Osteocyte (in vitro differentiated cells): Measurements from ENCODE around the gene FAM9A. TPM values are rescaled to one million over a fixed set of nuclear protein-coding genes. Genes with fewer than 3 reads are reported as not detected.

Source experiments
- DNase-seq: peaks from one replicate; pipeline ENCODE4 v3.0.0; 2021; ENCODE audit warnings: mixed read lengths; ENCODE audit not compliant: unreplicated experiment; ENCODE audit errors: extremely low spot score
- H3K27ac Mint-ChIP-seq: one replicate; pipeline ENCODE4 v1.8.0; 2021; ENCODE audit warnings: mild to moderate bottlenecking, mixed read lengths; ENCODE audit not compliant: unreplicated experiment
- H3K27me3 Mint-ChIP-seq: one replicate; pipeline ENCODE4 v1.8.0; 2021; ENCODE audit warnings: mixed read lengths; ENCODE audit not compliant: unreplicated experiment
- H3K36me3 Mint-ChIP-seq: one replicate; pipeline ENCODE4 v1.8.0; 2021; ENCODE audit warnings: mixed read lengths; ENCODE audit not compliant: unreplicated experiment
- H3K4me1 Mint-ChIP-seq: one replicate; pipeline ENCODE4 v1.8.0; 2021; ENCODE audit warnings: mixed read lengths; ENCODE audit not compliant: unreplicated experiment
- H3K4me3 Mint-ChIP-seq: one replicate; pipeline ENCODE4 v1.8.0; 2021; ENCODE audit warnings: mild to moderate bottlenecking, moderate library complexity, mixed read lengths; ENCODE audit not compliant: unreplicated experiment
- H3K9me3 Mint-ChIP-seq: one replicate; pipeline ENCODE4 v1.8.0; 2021; ENCODE audit warnings: mixed read lengths; ENCODE audit not compliant: unreplicated experiment
- total RNA-seq: library from RNA; stranded (reverse); gene quantifications from 2 replicates; pipeline ENCODE4 v1.2.1, GENCODE V29; 2021
- TF ChIP-seq, protein P1 (sequence below): fragments of 200-600 bp; sonication (generic); IDR thresholded peaks from 2 replicates; pipeline ENCODE4 v1.5.0; 2021; ENCODE audit warnings: antibody characterized with exemption, mild to moderate bottlenecking, moderate library complexity

The FAM9A gene
- total RNA-seq, 1 donor from 2014 or later: not detected

DNA sequence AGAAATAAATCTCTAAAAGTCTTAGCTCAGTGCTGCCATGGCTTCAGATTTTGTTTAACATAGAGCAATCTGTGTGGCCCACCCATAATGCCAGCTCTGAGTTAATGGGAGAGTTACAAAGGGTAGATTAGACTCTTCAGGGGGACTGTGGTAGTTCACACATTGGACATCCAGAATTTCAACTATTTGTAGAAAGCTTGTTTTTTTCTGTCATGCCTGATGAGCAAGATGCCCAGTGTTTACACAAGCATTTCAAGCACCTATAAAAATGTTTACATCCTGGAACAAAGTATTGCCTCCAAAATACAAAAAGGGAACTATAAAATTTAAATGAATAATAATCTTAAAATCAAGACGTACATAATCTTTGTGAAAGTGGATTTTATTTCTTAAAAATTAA lies 43.0 kb upstream of the FAM9A start:
- Mint-ChIP-seq H3K27ac (no peak overlapping the region), H3K9me3 (no peaks in the 10 kb centered on the region), H3K4me1 (peaks cover 2% of the 10 kb centered on the region), H3K4me3 (no peak overlapping the region), H3K36me3 (no peaks in the 10 kb centered on the region), H3K27me3 (no peaks in the 10 kb centered on the region)
- DNase-seq: no peak
- TF ChIP-seq, protein P1, sequence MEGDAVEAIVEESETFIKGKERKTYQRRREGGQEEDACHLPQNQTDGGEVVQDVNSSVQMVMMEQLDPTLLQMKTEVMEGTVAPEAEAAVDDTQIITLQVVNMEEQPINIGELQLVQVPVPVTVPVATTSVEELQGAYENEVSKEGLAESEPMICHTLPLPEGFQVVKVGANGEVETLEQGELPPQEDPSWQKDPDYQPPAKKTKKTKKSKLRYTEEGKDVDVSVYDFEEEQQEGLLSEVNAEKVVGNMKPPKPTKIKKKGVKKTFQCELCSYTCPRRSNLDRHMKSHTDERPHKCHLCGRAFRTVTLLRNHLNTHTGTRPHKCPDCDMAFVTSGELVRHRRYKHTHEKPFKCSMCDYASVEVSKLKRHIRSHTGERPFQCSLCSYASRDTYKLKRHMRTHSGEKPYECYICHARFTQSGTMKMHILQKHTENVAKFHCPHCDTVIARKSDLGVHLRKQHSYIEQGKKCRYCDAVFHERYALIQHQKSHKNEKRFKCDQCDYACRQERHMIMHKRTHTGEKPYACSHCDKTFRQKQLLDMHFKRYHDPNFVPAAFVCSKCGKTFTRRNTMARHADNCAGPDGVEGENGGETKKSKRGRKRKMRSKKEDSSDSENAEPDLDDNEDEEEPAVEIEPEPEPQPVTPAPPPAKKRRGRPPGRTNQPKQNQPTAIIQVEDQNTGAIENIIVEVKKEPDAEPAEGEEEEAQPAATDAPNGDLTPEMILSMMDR: no peak

- Mint-ChIP-seq H3K27me3 (peaks cover 8% of the 10 kb centered on the region), H3K27ac (no peak overlapping the region), H3K9me3 (peaks cover 2% of the 10 kb centered on the region), H3K4me3 (no peak overlapping the region), H3K36me3 (no peaks in the 10 kb centered on the region), H3K4me1 (no peaks in the 10 kb centered on the region)
- no peak for DNase-seq
- TF ChIP-seq, protein P1: no peak
Measured at GRCh38 chrX:8841911-8842310, 40.7 kb upstream of the FAM9A start.

- Mint-ChIP-seq H3K36me3 (no peaks in the 10 kb centered on the region), H3K4me3 (no peak overlapping the region), H3K27ac (no peak overlapping the region), H3K27me3 (peaks cover 20% of the 10 kb centered on the region), H3K4me1 (no peaks in the 10 kb centered on the region), H3K9me3 (peaks cover 6% of the 10 kb centered on the region)
- no peak for DNase-seq
- TF ChIP-seq, protein P1: no peak
Measured at GRCh38 chrX:8834392-8834791, 33.2 kb upstream of the FAM9A start.

DNA sequence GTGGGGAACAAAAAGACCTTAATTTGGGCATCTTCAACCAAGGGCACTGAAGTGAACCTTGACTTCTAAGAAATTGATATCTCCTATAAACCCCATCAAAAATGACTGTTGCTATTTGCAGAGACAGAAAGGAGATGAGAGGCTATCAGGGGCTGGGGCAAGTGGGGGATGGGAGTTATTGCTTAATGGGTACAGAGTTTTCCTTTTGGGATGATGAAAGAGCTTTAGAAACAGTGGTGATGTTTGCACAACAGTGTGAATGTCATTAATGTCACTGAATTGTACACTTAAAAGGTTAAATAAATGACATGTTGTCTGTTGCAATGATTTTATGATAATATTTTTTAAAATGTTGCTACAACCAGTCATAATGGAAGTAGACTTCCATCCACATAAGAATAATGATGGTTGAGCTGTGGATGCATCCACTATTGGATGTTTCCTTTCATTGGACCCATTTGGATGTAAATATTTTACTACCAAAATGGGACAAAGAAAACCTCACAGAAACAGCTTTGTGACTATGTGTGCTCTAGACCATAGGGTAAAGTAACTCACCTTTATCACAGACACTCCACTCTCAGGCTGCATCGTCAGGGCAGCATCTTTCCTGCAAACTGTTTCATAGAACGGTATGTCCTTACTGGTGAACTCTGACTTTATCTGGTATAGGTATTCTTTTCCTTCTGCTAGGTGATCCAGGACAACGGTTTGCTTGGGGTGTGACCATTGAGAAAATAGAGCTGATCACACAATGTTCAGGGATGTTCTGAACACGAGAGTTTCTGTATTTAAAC lies 31.6 kb upstream of the FAM9A start:
- H3K27ac Mint-ChIP-seq: no peak overlapping the region
- no peaks in the 10 kb centered on the region for H3K36me3 Mint-ChIP-seq
- no peak overlapping the region for H3K4me3 Mint-ChIP-seq
- no peaks in the 10 kb centered on the region for H3K4me1 Mint-ChIP-seq
- H3K27me3 Mint-ChIP-seq: peaks cover 22% of the 10 kb centered on the region
- H3K9me3 Mint-ChIP-seq: peaks cover 6% of the 10 kb centered on the region
- DNase-seq: no peak
- TF ChIP-seq, protein P1: no peak

DNA sequence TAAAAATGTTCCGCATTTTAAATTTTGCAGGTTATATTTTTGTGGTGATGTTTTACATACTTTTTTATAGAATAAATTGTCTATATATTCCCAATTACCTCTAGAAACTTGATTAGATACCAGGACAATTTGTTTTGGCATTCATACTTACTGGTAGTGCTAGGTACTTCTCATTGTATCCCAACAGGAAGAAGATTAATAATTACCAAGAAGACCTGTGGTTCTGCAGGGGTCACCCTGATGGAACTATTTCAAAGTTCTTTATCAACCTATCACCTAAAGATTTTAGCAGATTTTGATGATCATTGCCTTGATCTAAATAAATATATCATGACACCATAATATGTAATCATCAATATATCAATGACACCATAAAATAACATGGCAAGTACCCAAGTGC lies 22.5 kb upstream of the FAM9A start:
- no peaks in the 10 kb centered on the region for H3K9me3 Mint-ChIP-seq
- no peaks in the 10 kb centered on the region for H3K4me1 Mint-ChIP-seq
- no peak overlapping the region for H3K4me3 Mint-ChIP-seq
- H3K27me3 Mint-ChIP-seq: peaks cover 20% of the 10 kb centered on the region
- no peaks in the 10 kb centered on the region for H3K36me3 Mint-ChIP-seq
- no peak for DNase-seq
- H3K27ac Mint-ChIP-seq: no peak overlapping the region
- TF ChIP-seq, protein P1: no peak
